Astrocyte (in vitro differentiated cells and primary cell): ENCODE results near the gene CEP63. TPM values are rescaled to one million over a fixed set of nuclear protein-coding genes. Genes with fewer than 3 reads are reported as not detected.

ENCODE experiments used
- DNase-seq: peaks from one replicate; pipeline ENCODE4 v3.0.0-alpha.2; 2010; ENCODE audit warnings: low read depth
- FAIRE-seq: peaks from 2 replicates; lab custom pipeline; 2011; peaks lifted over from hg19 to GRCh38; lab: Jason Lieb, UNC
- H2AFZ ChIP-seq: 2 replicates; pipeline ENCODE4 v1.6.0; 2012; ENCODE audit warnings: low read depth, low read length, inconsistent platforms
- H3K27ac ChIP-seq: 2 replicates; pipeline ENCODE4 v1.5.1; 2011; ENCODE audit warnings: low read depth, low read length, inconsistent platforms
- H3K27me3 ChIP-seq: 2 replicates; pipeline ENCODE4 v1.6.0; 2011; ENCODE audit warnings: low read length, inconsistent platforms; ENCODE audit not compliant: insufficient read depth
- H3K36me3 ChIP-seq: 2 replicates; pipeline ENCODE4 v1.5.1; 2011; ENCODE audit warnings: low read length, inconsistent platforms; ENCODE audit not compliant: insufficient read depth
- H3K4me1 ChIP-seq: 2 replicates; pipeline ENCODE4 v1.5.1; 2011; ENCODE audit warnings: low read length, inconsistent platforms; ENCODE audit not compliant: insufficient read depth
- H3K4me2 ChIP-seq: 2 replicates; pipeline ENCODE4 v1.6.0; 2012; ENCODE audit warnings: low read length, inconsistent platforms
- H3K4me3 ChIP-seq: 2 replicates; pipeline ENCODE4 v1.5.1; 2011; ENCODE audit warnings: low read depth, mild to moderate bottlenecking, low read length, inconsistent platforms; ENCODE audit not compliant: insufficient read depth
- H3K79me2 ChIP-seq: 2 replicates; pipeline ENCODE4 v1.6.0; 2012; ENCODE audit warnings: mild to moderate bottlenecking, low read length, inconsistent platforms; ENCODE audit not compliant: insufficient read depth
- H3K9ac ChIP-seq: 2 replicates; pipeline ENCODE4 v1.6.0; 2012; ENCODE audit warnings: mild to moderate bottlenecking, low read length, inconsistent platforms
- H3K9me3 ChIP-seq: 2 replicates; pipeline ENCODE4 v1.5.1; 2012; ENCODE audit warnings: low read depth, mild to moderate bottlenecking, low read length, inconsistent platforms; ENCODE audit not compliant: insufficient read depth
- H4K20me1 ChIP-seq: 2 replicates; pipeline ENCODE4 v1.6.0; 2012; ENCODE audit warnings: low read length, inconsistent platforms; ENCODE audit not compliant: insufficient read depth
- H3K27ac Mint-ChIP-seq: one replicate; pipeline ENCODE4 v1.8.0; 2021; ENCODE audit warnings: mild to moderate bottlenecking, mixed read lengths; ENCODE audit not compliant: unreplicated experiment
- H3K27me3 Mint-ChIP-seq: one replicate; pipeline ENCODE4 v1.8.0; 2021; ENCODE audit warnings: low read depth, mixed read lengths; ENCODE audit not compliant: unreplicated experiment
- H3K36me3 Mint-ChIP-seq: one replicate; pipeline ENCODE4 v1.8.0; 2021; ENCODE audit warnings: low read depth, mixed read lengths; ENCODE audit not compliant: unreplicated experiment
- H3K4me1 Mint-ChIP-seq: one replicate; pipeline ENCODE4 v1.8.0; 2021; ENCODE audit warnings: low read depth, mixed read lengths; ENCODE audit not compliant: unreplicated experiment
- H3K4me3 Mint-ChIP-seq: one replicate; pipeline ENCODE4 v1.8.0; 2021; ENCODE audit warnings: mild to moderate bottlenecking, moderate library complexity, mixed read lengths; ENCODE audit not compliant: unreplicated experiment
- H3K9me3 Mint-ChIP-seq: one replicate; pipeline ENCODE4 v1.8.0; 2021; ENCODE audit warnings: mild to moderate bottlenecking, mixed read lengths; ENCODE audit not compliant: unreplicated experiment
- CTCF ChIP-seq: IDR thresholded peaks from 2 replicates; pipeline ENCODE4 v1.5.1; 2011; ENCODE audit warnings: low read depth, mild to moderate bottlenecking, inconsistent platforms, low read length, moderate library complexity; ENCODE audit not compliant: insufficient read depth
- EZH2 ChIP-seq: IDR thresholded peaks from 2 replicates; pipeline ENCODE4 v1.6.1; 2012; ENCODE audit warnings: mild to moderate bottlenecking, low read length, inconsistent platforms; ENCODE audit not compliant: insufficient read depth
- total RNA-seq: library from RNA; stranded (reverse); gene quantifications from 2 replicates; pipeline ENCODE4 v1.2.1, GENCODE V29; 2021

Gene CEP63
- total RNA-seq, 1 donor from 2014 or later, result 21.3 TPM

- Mint-ChIP-seq H3K9me3 (no peaks in the 10 kb centered on the region), H3K27me3 (peaks cover 44% of the 10 kb centered on the region), H3K27ac (no peak overlapping the region), H3K36me3 (no peaks in the 10 kb centered on the region), H3K4me3 (no peak overlapping the region), H3K4me1 (no peaks in the 10 kb centered on the region)
- Histone ChIP-seq H3K9me3 (no peaks in the 10 kb centered on the region), H2AFZ (no peak overlapping the region), H3K79me2 (no peaks in the 10 kb centered on the region), H3K9ac (no peak overlapping the region), H3K4me3 (no peak overlapping the region), H3K27ac (no peak overlapping the region), H3K4me1 (no peaks in the 10 kb centered on the region), H4K20me1 (no peaks in the 10 kb centered on the region), H3K36me3 (no peaks in the 10 kb centered on the region), H3K27me3 (no peaks in the 10 kb centered on the region), H3K4me2 (no peak overlapping the region)
- FAIRE-seq, result no peak
- no peak for DNase-seq
- TF ChIP-seq EZH2 (no peak), CTCF (no peak)
Measured at GRCh38 chr3:134613006-134613520, 127.2 kb downstream of the CEP63 start.

GRCh38 chr3:134614955-134615354 is 129.1 kb downstream of the CEP63 start:
- no peak for FAIRE-seq
- H3K27ac ChIP-seq, result no peak overlapping the region
- Mint-ChIP-seq H3K36me3 (no peaks in the 10 kb centered on the region), H3K4me1 (no peaks in the 10 kb centered on the region), H3K27me3 (peaks cover 27% of the 10 kb centered on the region), H3K4me3 (no peak overlapping the region), H3K27ac (no peak overlapping the region), H3K9me3 (peaks cover 2% of the 10 kb centered on the region)
- DNase-seq, result no peak
- H3K79me2 ChIP-seq, result no peaks in the 10 kb centered on the region
- no peaks in the 10 kb centered on the region for H3K27me3 ChIP-seq
- H3K9ac ChIP-seq, result no peak overlapping the region
- TF ChIP-seq EZH2 (no peak), CTCF (no peak)
- no peaks in the 10 kb centered on the region for H3K9me3 ChIP-seq
- no peaks in the 10 kb centered on the region for H3K36me3 ChIP-seq
- H3K4me3 ChIP-seq, result no peak overlapping the region
- no peaks in the 10 kb centered on the region for H4K20me1 ChIP-seq
- H2AFZ ChIP-seq, result no peak overlapping the region
- H3K4me1 ChIP-seq, result no peaks in the 10 kb centered on the region
- H3K4me2 ChIP-seq, result no peak overlapping the region

- Mint-ChIP-seq H3K27ac (no peak overlapping the region), H3K9me3 (peaks cover 2% of the 10 kb centered on the region), H3K4me1 (no peaks in the 10 kb centered on the region), H3K27me3 (peaks cover 21% of the 10 kb centered on the region), H3K4me3 (no peak overlapping the region), H3K36me3 (no peaks in the 10 kb centered on the region)
- H3K9me3 ChIP-seq, result no peaks in the 10 kb centered on the region
- DNase-seq, result no peak
- H3K9ac ChIP-seq, result no peak overlapping the region
- no peaks in the 10 kb centered on the region for H3K79me2 ChIP-seq
- no peak overlapping the region for H3K4me3 ChIP-seq
- H3K4me2 ChIP-seq, result no peak overlapping the region
- H3K36me3 ChIP-seq, result no peaks in the 10 kb centered on the region
- H3K4me1 ChIP-seq, result no peaks in the 10 kb centered on the region
- H4K20me1 ChIP-seq, result no peaks in the 10 kb centered on the region
- FAIRE-seq, result no peak
- no peak overlapping the region for H3K27ac ChIP-seq
- no peak for TF ChIP-seq CTCF
- no peak overlapping the region for H2AFZ ChIP-seq
- no peaks in the 10 kb centered on the region for H3K27me3 ChIP-seq
Measured at GRCh38 chr3:134615743-134616142, 129.9 kb downstream of the CEP63 start.
